SK-N-SH treated with all-trans-retinoic acid at 6 μM for 48 hours (cell line): ENCODE data around the gene TSGA10IP.

Source experiments
- ATAC-seq: fragments of 200-7000 bp; cut with Tn5 transposase; 3 replicates; pipeline ENCODE4 v1.9.1; 2020; ENCODE audit warnings: mild to moderate bottlenecking, moderate library complexity
- ARNTL ChIP-seq: fragments of 450-650 bp; formaldehyde crosslinking; IDR thresholded peaks from 2 replicates; pipeline ENCODE4 v1.5.0; 2020; ENCODE audit warnings: low read depth, mild to moderate bottlenecking, moderate library complexity, borderline replicate concordance
- BACH2 ChIP-seq: fragments of 250-450 bp; sonication (Bioruptor Pico); IDR thresholded peaks from 2 replicates; pipeline ENCODE4 v1.9.0; 2021; ENCODE audit warnings: mild to moderate bottlenecking, borderline replicate concordance
- CSDC2 ChIP-seq: fragments of 250-450 bp; sonication (Bioruptor Pico); IDR thresholded peaks from 2 replicates; pipeline ENCODE4 v1.5.0; 2020; ENCODE audit warnings: mild to moderate bottlenecking, moderate library complexity
- ESRRG ChIP-seq: fragments of 250-450 bp; sonication (Bioruptor Pico); IDR thresholded peaks from 2 replicates; pipeline ENCODE4 v1.6.1; 2021; ENCODE audit warnings: mild to moderate bottlenecking
- GLIS3 ChIP-seq: fragments of 250-450 bp; sonication (Bioruptor Pico); IDR thresholded peaks from 2 replicates; pipeline ENCODE4 v1.5.0; 2020; ENCODE audit warnings: mild to moderate bottlenecking, moderate library complexity
- ISL1 ChIP-seq: fragments of 250-450 bp; sonication (Bioruptor Pico); IDR thresholded peaks from 2 replicates; pipeline ENCODE4 v2.1.2; 2022; ENCODE audit warnings: mild to moderate bottlenecking, moderate library complexity
- OSR1 ChIP-seq: fragments of 250-450 bp; sonication (Bioruptor Pico); IDR thresholded peaks from 2 replicates; pipeline ENCODE4 v1.8.0; 2022; ENCODE audit warnings: moderate library complexity, mild to moderate bottlenecking, inconsistent platforms
- PPARA ChIP-seq: fragments of 250-450 bp; sonication (Bioruptor Pico); IDR thresholded peaks from 2 replicates; pipeline ENCODE4 v1.5.0; 2020; ENCODE audit warnings: mild to moderate bottlenecking, borderline replicate concordance
- RARB ChIP-seq: fragments of 250-450 bp; sonication (Bioruptor Pico); IDR thresholded peaks from 2 replicates; pipeline ENCODE4 v1.8.0; 2021; ENCODE audit warnings: mild to moderate bottlenecking, moderate library complexity
- SNAI2 ChIP-seq: fragments of 250-450 bp; sonication (Bioruptor Pico); IDR thresholded peaks from 2 replicates; pipeline ENCODE4 v1.5.0; 2020; ENCODE audit warnings: mild to moderate bottlenecking, moderate library complexity
- TCF4 ChIP-seq: fragments of 250-450 bp; sonication (Bioruptor Pico); IDR thresholded peaks from 2 replicates; pipeline ENCODE4 v1.8.0; 2021; ENCODE audit warnings: mild to moderate bottlenecking, moderate library complexity, borderline replicate concordance
- ZC3H10 ChIP-seq: fragments of 250-450 bp; sonication (Bioruptor Pico); IDR thresholded peaks from 2 replicates; pipeline ENCODE4 v1.5.1; 2021; ENCODE audit warnings: mild to moderate bottlenecking, moderate library complexity
- ZFP3 ChIP-seq: fragments of 250-450 bp; sonication (Bioruptor Pico); IDR thresholded peaks from 2 replicates; pipeline ENCODE4 v1.5.0; 2020; ENCODE audit warnings: mild to moderate bottlenecking, moderate library complexity
- ZFP30 ChIP-seq: fragments of 450-650 bp; formaldehyde crosslinking; IDR thresholded peaks from 2 replicates; pipeline ENCODE4 v1.5.0; 2022; ENCODE audit warnings: mild to moderate bottlenecking, moderate library complexity
- ZNF565 ChIP-seq: fragments of 450-650 bp; formaldehyde crosslinking; conservative IDR thresholded peaks from 2 replicates; pipeline ENCODE4 v1.5.0; 2020; ENCODE audit warnings: low read depth, mild to moderate bottlenecking, moderate library complexity
- ZNF70 ChIP-seq: fragments of 450-650 bp; formaldehyde crosslinking; IDR thresholded peaks from 2 replicates; pipeline ENCODE4 v1.5.0; 2020; ENCODE audit warnings: mild to moderate bottlenecking, moderate library complexity
- ZNF8 ChIP-seq: fragments of 450-650 bp; formaldehyde crosslinking; IDR thresholded peaks from 2 replicates; pipeline ENCODE4 v1.5.0; 2020; ENCODE audit warnings: mild to moderate bottlenecking, moderate library complexity
- TF ChIP-seq, protein P1 (sequence below): fragments of 250-450 bp; sonication (Bioruptor Pico); IDR thresholded peaks from 2 replicates; pipeline ENCODE4 v1.5.1; 2020; ENCODE audit warnings: low read depth, mild to moderate bottlenecking, moderate library complexity
- TF ChIP-seq, protein P2 (sequence below): fragments of 250-450 bp; sonication (Bioruptor Pico); IDR thresholded peaks from 2 replicates; pipeline ENCODE4 v1.8.0; 2020; ENCODE audit warnings: mild to moderate bottlenecking, moderate library complexity, borderline replicate concordance
- TF ChIP-seq, protein P3 (sequence below): fragments of 250-450 bp; sonication (Bioruptor Pico); IDR thresholded peaks from 2 replicates; pipeline ENCODE4 v1.5.0; 2020; ENCODE audit warnings: mild to moderate bottlenecking, moderate library complexity
- TF ChIP-seq, protein P4 (sequence below): fragments of 250-450 bp; sonication (Bioruptor Pico); IDR thresholded peaks from 2 replicates; pipeline ENCODE4 v1.8.0; 2021; ENCODE audit warnings: low read depth, mild to moderate bottlenecking, moderate library complexity, borderline replicate concordance

Gene TSGA10IP

DNA sequence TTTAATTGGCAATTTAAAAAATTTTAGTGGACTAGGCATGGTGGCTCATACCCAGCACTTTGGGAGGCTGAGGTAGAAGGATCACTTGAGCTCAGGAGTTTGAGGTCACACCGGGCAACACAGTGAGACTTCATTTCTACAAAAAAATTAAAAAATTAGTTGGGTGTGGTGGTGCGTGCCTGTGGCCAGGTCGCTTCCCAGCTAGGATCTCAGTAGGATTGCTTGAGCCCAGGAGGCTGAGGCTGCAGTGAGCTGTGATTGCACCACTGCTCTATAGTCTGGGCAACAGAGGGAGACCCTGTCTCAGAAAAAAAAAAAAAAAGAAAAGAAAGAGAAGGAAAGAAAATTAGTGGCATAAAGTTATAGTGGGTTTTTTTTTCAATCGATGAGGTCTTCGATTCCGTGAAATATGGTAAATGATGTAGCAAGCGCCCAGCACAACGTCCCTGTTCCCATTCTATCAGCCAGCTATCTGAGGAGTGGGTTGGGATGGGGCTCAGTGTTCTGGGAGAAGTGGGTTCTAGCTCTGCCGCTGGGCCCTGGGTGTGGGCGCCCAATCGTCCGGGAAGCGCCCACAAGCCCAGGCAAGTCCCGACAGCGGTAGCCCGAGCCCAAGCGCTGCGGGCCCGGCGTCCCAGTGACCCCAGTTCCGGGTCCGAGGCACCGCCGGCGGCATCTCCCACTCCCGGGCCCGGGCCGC lies 46.5 kb upstream of the TSGA10IP start:
- TF ChIP-seq RARB (no peak), ARNTL (CRISPR knock-in tag) (no peak), ZC3H10 (CRISPR knock-in tag) (no peak), ZNF565 (CRISPR knock-in tag) (no peak), ZNF70 (no peak)
- TF ChIP-seq, protein P1, sequence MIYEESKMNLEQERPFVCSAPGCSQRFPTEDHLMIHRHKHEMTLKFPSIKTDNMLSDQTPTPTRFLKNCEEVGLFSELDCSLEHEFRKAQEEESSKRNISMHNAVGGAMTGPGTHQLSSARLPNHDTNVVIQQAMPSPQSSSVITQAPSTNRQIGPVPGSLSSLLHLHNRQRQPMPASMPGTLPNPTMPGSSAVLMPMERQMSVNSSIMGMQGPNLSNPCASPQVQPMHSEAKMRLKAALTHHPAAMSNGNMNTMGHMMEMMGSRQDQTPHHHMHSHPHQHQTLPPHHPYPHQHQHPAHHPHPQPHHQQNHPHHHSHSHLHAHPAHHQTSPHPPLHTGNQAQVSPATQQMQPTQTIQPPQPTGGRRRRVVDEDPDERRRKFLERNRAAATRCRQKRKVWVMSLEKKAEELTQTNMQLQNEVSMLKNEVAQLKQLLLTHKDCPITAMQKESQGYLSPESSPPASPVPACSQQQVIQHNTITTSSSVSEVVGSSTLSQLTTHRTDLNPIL: no peak
- TF ChIP-seq, protein P2, sequence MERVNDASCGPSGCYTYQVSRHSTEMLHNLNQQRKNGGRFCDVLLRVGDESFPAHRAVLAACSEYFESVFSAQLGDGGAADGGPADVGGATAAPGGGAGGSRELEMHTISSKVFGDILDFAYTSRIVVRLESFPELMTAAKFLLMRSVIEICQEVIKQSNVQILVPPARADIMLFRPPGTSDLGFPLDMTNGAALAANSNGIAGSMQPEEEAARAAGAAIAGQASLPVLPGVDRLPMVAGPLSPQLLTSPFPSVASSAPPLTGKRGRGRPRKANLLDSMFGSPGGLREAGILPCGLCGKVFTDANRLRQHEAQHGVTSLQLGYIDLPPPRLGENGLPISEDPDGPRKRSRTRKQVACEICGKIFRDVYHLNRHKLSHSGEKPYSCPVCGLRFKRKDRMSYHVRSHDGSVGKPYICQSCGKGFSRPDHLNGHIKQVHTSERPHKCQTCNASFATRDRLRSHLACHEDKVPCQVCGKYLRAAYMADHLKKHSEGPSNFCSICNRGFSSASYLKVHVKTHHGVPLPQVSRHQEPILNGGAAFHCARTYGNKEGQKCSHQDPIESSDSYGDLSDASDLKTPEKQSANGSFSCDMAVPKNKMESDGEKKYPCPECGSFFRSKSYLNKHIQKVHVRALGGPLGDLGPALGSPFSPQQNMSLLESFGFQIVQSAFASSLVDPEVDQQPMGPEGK (CRISPR knock-in tag): no peak
- TF ChIP-seq, all 23 proteins: peak for 0
- no peak for ATAC-seq

DNA sequence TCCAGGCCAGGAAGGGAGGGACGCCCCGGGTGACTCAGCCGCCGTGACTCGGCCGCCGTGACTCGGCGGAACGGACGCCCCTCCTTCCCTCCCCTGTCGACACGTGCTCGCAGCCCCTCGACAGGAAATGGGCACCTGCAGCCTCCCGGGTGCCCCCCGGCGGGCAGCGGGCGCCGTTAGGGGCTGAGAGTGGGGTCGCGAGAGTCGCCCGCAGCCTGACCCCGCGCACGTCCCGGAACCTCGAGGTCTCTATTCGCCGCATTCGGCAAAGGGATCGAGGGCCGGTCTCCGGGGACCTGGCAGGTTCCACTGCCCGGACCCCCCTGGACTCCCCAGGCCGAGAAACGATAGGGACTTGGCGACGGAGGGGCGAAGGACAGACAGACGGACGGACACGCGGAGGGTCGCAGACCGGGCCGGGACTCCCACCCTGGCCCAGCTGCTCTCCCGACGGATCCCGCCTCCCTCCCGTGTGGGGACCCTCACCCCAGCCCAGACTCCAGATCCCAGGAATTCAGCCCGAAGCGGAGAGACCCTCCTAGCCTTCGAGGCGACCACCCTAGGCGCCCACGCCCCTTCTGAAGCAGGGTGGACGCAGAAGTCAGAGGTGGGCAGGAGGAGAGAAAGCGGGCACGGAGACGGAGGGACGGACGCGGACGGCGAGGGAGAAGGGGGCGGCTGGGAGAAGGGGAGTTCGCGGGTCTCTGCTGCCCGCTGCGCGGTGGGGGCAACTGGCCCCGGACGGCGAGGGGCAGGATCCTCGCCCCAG lies 45.7 kb upstream of the TSGA10IP start:
- ATAC-seq: peak; percentile 59
- TF ChIP-seq TCF4 (no peak), PPARA (CRISPR knock-in tag) (no peak), ZFP3 (CRISPR knock-in tag) (no peak), RARB (no peak)
- TF ChIP-seq, protein P2 (CRISPR knock-in tag): peak; percentile 63; the same call in 1 of the 2 replicates
- TF ChIP-seq, all 23 proteins: peak for 1

DNA sequence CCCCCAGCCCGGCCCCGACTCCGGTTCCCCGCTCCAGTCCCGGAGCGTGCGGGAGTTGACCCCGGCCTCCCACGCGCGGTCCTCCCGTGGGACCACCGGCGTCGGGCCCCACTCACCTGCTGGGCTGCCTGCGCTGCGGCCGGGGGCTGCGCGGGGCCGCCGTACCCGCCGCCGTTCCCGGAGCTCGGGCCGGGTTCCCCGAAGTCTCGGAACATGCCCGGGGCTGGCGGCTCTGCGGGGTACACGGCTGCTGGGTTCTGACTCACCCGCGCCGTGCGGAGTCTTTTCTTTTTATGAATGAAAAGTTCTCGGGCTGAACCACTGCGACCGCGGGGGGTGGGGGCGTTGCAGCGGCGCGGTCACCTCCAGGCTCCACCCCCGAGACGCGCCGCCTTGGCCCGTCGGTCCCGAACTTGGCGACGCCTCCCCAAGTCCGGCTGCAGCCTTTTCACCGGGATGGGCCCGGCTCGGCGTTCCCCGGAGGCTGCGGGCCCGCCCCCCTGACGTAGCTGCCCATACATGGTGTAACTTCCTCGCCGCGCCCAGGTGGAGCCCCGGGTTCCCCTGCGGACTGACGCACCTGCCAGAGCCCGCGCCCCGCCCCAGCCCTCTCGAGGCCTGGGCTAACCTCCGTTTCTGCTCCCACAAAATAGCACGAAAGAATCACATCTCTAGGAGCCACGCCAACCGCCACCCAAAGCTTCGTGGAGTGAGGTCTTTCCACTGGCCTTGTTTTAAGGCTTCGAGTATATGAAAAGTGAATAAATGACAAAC lies 45.0 kb upstream of the TSGA10IP start, which contains the start of gene FOSL1:
TSS of gene FOSL1 (minus strand) at position 264 of the 774 bp plus-strand sequence. CDS start at position 215, 49 bp downstream.
- TF ChIP-seq ZNF70 (no peak), PPARA (CRISPR knock-in tag) (no peak), ZFP30 (CRISPR knock-in tag) (no peak), SNAI2 (no peak), ZFP3 (CRISPR knock-in tag) (no peak), BACH2 (CRISPR knock-in tag) (no peak), ESRRG (CRISPR knock-in tag) (no peak), RARB (no peak), ISL1 (no peak), ZC3H10 (CRISPR knock-in tag) (no peak), OSR1 (CRISPR knock-in tag) (no peak), ZNF8 (CRISPR knock-in tag) (no peak), ARNTL (CRISPR knock-in tag) (no peak), TCF4 (no peak), CSDC2 (no peak), GLIS3 (no peak), ZNF565 (CRISPR knock-in tag) (no peak)
- TF ChIP-seq, protein P3, sequence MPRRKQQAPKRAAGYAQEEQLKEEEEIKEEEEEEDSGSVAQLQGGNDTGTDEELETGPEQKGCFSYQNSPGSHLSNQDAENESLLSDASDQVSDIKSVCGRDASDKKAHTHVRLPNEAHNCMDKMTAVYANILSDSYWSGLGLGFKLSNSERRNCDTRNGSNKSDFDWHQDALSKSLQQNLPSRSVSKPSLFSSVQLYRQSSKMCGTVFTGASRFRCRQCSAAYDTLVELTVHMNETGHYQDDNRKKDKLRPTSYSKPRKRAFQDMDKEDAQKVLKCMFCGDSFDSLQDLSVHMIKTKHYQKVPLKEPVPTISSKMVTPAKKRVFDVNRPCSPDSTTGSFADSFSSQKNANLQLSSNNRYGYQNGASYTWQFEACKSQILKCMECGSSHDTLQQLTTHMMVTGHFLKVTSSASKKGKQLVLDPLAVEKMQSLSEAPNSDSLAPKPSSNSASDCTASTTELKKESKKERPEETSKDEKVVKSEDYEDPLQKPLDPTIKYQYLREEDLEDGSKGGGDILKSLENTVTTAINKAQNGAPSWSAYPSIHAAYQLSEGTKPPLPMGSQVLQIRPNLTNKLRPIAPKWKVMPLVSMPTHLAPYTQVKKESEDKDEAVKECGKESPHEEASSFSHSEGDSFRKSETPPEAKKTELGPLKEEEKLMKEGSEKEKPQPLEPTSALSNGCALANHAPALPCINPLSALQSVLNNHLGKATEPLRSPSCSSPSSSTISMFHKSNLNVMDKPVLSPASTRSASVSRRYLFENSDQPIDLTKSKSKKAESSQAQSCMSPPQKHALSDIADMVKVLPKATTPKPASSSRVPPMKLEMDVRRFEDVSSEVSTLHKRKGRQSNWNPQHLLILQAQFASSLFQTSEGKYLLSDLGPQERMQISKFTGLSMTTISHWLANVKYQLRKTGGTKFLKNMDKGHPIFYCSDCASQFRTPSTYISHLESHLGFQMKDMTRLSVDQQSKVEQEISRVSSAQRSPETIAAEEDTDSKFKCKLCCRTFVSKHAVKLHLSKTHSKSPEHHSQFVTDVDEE (CRISPR knock-in tag): no peak
- TF ChIP-seq, protein P2 (CRISPR knock-in tag): no peak
- TF ChIP-seq, protein P4, sequence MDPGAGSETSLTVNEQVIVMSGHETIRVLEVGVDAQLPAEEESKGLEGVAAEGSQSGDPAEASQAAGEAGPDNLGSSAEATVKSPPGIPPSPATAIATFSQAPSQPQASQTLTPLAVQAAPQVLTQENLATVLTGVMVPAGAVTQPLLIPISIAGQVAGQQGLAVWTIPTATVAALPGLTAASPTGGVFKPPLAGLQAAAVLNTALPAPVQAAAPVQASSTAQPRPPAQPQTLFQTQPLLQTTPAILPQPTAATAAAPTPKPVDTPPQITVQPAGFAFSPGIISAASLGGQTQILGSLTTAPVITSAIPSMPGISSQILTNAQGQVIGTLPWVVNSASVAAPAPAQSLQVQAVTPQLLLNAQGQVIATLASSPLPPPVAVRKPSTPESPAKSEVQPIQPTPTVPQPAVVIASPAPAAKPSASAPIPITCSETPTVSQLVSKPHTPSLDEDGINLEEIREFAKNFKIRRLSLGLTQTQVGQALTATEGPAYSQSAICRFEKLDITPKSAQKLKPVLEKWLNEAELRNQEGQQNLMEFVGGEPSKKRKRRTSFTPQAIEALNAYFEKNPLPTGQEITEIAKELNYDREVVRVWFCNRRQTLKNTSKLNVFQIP (CRISPR knock-in tag): no peak
- TF ChIP-seq, all 23 proteins: peak for 0
- ATAC-seq: peak; percentile 80
